GM10266 (cell line): ENCODE data around the gene KCTD21.

ENCODE experiments used
- DNase-seq: peaks from one replicate; pipeline ENCODE4 v3.0.0; 2012; ENCODE audit errors: extremely low spot score
- TF ChIP-seq, protein P1 (sequence below): IDR thresholded peaks from 2 replicates; pipeline ENCODE4 v1.5.1; 2012; ENCODE audit warnings: mild to moderate bottlenecking, low read depth; ENCODE audit not compliant: control insufficient read depth, insufficient read depth; ENCODE audit errors: missing control alignments

The KCTD21 gene

GRCh38 chr11:78216571-78217287 lies 28.3 kb upstream of the KCTD21 start:
- TF ChIP-seq, protein P1, sequence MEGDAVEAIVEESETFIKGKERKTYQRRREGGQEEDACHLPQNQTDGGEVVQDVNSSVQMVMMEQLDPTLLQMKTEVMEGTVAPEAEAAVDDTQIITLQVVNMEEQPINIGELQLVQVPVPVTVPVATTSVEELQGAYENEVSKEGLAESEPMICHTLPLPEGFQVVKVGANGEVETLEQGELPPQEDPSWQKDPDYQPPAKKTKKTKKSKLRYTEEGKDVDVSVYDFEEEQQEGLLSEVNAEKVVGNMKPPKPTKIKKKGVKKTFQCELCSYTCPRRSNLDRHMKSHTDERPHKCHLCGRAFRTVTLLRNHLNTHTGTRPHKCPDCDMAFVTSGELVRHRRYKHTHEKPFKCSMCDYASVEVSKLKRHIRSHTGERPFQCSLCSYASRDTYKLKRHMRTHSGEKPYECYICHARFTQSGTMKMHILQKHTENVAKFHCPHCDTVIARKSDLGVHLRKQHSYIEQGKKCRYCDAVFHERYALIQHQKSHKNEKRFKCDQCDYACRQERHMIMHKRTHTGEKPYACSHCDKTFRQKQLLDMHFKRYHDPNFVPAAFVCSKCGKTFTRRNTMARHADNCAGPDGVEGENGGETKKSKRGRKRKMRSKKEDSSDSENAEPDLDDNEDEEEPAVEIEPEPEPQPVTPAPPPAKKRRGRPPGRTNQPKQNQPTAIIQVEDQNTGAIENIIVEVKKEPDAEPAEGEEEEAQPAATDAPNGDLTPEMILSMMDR = no peak
- no peak for DNase-seq

- DNase-seq = no peak
These were observed 27.6 kb upstream of the KCTD21 start for GRCh38 chr11:78216021-78216420.

DNA sequence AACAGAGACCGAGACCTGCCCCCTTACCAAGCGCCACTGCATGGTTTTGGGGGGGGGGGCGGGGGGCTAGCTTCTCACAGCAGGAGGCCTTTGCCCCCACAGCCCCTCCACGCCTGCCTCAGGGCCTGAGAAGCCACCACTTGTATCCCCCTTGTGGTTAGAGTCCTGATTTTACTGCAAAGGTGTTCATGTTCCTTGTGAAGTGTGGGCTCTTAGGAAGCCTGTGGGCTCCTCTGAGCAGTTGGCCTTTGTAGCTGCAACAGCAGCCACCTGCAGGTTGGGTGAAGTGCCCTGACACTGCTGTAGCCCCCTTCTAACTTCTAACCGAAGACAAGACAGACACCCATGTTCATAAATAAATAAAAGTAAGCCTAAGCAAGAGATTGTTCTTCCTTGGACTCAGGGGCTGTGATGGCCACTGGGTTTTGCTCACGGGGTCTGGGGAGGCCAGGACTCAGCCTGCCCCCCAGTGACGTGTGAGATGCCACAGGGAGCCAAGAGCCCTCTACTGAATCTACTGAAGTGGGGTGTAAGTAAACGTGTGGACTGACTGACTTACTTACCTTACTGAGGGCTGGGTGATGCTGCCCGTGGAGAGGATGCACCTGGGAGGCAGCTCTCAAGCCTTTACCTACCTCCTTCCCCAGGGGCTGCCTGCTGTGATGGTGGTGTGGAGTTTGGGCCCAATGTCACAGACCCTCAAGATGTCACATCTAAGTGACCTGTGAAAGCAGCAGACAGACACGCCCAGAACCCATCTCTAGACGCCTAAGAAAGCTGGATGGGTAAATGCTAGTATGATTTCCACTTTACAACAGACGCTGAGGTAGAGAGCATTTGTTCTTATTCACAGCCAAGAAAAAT lies 26.1 kb upstream of the KCTD21 start:
- TF ChIP-seq, protein P1 = no peak
- DNase-seq = no peak

More at GRCh38 chr11:78216021-78216420, 27.6 kb upstream of the KCTD21 start:
- TF ChIP-seq, protein P1 = no peak

DNA sequence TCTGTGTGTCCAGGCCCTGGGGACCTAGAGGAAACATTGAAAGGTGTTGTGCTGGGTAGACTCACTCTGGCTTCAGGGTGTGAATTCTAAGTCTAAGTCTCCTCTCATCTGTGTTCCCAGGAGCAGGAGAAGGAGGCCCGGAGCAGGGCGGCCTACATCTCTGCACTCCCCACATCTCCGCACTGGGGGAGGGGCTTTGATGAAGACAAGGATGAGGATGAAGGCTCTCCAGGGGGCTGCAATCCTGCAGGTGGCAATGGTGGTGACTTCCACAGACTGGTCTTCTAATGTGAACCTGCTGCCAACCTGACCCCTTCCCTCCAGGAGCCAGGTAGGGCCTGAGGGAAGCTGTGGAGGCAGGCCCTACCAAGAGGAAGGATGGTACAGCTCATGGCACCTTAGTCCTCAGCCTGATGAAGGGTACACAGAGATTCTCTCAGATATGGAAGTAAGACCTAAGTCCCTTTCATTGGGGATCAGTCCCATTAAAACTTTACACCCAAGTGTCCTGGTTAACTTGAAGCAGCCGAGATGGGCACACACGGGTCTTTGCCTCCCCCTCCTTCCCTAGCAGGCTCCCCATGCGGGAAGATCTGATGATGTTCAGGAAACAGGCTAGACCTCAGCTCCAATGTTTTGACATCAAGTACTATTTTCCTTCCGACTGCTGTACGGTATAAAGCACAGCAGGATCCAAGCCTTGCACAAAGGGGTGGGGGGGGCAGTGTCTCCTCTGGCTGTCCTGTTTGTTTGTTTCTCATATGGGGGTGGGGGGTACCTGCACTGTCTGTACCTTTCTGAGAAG lies 25.3 kb upstream of the KCTD21 start:
- DNase-seq = no peak
- TF ChIP-seq, protein P1 = no peak

- TF ChIP-seq, protein P1 = no peak
- DNase-seq = no peak
These were observed 24.4 kb upstream of the KCTD21 start for GRCh38 chr11:78212586-78213371.

GRCh38 chr11:78211565-78211964 lies 23.1 kb upstream of the KCTD21 start:
- no peak for DNase-seq
- TF ChIP-seq, protein P1 = no peak
